Fibroblast of lung (primary cell): ENCODE results near the gene ABHD6.

Experiments
- EZH2 ChIP-seq: IDR thresholded peaks from 2 replicates; pipeline ENCODE4 v1.5.1; 2012; ENCODE audit warnings: low read length, control low read depth, mild to moderate bottlenecking; ENCODE audit errors: missing control alignments
- TF ChIP-seq, protein P1 (sequence below), 2 donors: IDR thresholded peaks in 1 of 2; conservative IDR thresholded peaks in 1 of 2; 1 replicate in 1 of 2; 2 replicates in 1 of 2; pipeline ENCODE4 v1.5.1; 2011 to 2012; ENCODE audit warnings: low read length in 2 of 2, control low read depth in 1 of 2, inconsistent platforms in 1 of 2, low read depth in 1 of 2, mild to moderate bottlenecking in 1 of 2

GRCh38 chr3:58230876-58231552, 6.6 kb upstream of the ABHD6 start:
- TF ChIP-seq, protein P1, sequence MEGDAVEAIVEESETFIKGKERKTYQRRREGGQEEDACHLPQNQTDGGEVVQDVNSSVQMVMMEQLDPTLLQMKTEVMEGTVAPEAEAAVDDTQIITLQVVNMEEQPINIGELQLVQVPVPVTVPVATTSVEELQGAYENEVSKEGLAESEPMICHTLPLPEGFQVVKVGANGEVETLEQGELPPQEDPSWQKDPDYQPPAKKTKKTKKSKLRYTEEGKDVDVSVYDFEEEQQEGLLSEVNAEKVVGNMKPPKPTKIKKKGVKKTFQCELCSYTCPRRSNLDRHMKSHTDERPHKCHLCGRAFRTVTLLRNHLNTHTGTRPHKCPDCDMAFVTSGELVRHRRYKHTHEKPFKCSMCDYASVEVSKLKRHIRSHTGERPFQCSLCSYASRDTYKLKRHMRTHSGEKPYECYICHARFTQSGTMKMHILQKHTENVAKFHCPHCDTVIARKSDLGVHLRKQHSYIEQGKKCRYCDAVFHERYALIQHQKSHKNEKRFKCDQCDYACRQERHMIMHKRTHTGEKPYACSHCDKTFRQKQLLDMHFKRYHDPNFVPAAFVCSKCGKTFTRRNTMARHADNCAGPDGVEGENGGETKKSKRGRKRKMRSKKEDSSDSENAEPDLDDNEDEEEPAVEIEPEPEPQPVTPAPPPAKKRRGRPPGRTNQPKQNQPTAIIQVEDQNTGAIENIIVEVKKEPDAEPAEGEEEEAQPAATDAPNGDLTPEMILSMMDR (conservative IDR thresholded peaks at IDR 0.05 in 1 of 2, IDR thresholded peaks at IDR 0.05 in 1 of 2; ENCODE audit: low read depth in 1 of 2, low read length in 2 of 2) = no peak
- no peak for TF ChIP-seq EZH2
